Measurements from ENCODE around the gene ZBTB34.

Gene ZBTB34

DNA sequence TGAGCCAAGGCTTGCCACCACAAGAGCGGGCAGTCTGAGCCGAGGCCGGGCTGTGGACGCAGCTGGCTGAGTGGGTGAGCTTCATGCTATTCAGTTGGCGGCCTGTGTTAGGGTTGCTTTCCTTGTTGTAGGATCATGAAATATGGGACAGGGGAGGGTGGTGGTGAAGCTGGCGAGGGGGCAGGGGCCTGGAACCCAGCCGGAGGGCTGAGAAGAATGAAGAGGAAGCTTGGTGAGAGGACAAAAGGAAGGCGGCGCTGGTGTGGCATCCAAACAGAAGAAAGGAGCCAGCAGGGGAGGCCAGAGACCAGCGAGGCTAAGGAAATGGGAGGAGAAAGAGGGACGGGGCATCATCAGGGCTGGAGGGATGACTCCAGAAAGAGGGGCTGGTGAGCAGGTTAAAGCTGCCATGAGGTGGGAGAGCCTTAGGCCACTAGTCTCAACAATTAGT lies 72.5 kb downstream of the ZBTB34 start:
- no peak for DNase-seq

GRCh38 chr9:126933334-126933980 lies 73.0 kb downstream of the ZBTB34 start:
- DNase-seq, result no peak

- DNase-seq, result no peak
These were observed 74.0 kb downstream of the ZBTB34 start for GRCh38 chr9:126934441-126934840.
